NCI-H2107 treated with DMSO at 0.1 percent for 48 hours (cell line): ENCODE data around the gene ATMIN.
A peak's percentile ranks its signal among the peaks of the same experiment; 100 is the strongest.

ENCODE experiments used
- DNase-seq: peaks from one replicate; lab custom pipeline; 2025; ENCODE audit not compliant: unreplicated experiment; lab: John Stamatoyannopoulos, UW

ATMIN gene

DNA sequence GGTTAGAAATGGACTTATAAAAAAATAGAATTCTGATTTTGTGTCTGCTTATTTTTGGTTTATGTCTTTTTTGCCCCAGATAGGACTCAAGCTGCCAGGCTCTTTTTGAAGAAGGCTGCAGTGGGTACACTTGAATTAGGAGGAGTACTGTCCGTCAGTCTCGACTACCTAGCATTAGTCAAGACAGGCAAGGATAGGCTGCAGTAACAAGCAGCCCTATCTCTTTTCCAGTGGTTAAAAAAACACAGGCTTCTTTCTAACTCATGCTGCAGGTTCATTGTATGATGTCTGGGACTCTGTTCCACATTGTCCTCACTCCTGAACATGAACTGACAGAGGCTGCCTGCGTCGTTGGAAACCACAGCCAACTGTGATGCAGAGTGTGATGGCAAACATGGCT is 33.4 kb downstream of the ATMIN start:
- no peak for DNase-seq

- DNase-seq = no peak
Observed at GRCh38 chr16:81070979-81071378, 35.3 kb downstream of the ATMIN start.

DNA sequence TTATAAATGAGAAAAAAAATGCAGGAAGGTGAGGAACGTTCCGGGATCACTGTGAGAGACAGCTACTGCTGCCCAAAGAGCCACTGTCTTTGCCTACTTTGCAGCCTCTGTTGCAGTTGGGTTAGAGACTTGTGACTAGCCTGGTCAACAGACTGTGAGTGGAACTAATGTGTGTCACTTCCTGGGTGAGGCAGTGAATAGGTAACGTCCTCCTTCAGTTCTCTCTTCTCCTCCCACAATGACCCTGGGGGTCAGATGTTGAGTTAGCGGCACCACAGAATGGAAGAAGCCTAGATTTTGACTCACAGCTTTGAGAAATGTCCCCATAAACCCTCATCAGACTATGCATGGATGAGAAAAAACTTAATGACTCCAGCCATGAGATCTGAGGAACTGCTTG is 36.2 kb downstream of the ATMIN start:
- DNase-seq = no peak

- DNase-seq = no peak
Observed at GRCh38 chr16:81073560-81074330, 38.1 kb downstream of the ATMIN start.

DNA sequence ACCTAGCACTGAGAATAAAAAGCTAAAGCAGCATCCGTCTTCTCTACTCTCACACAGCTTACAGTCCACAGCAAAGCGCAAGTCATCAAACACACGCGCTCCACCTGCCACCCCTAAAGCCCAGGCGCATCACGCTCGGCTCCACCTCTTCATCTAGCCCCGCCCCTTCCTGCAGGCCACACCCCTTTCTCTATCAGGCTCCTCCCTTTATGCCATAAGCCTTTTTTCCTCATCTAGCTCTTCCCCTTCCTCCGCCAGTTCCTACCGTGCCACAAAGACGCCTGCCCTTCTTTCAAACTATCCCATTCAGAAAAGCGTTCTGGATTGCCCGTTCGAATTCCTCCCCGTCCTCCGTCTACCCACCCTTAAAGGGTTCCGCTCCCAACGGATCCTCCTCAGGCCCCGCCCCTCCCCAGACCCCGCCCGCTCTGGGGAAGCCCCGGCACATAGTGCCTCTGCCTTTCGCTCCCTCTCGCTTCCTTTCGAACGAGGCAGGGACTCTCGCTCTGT is 41.0 kb downstream of the ATMIN start:
- peak; percentile 91 for DNase-seq

GRCh38 chr16:81077076-81077940 is 41.7 kb downstream of the ATMIN start, which contains the start of gene C16orf46:
TSS of gene C16orf46 (minus strand) at chr16:81077238. CDS start at chr16:81063955, 13,283 bp downstream.
- peak; percentile 81 for DNase-seq

GRCh38 chr16:81080233-81080632 is 44.6 kb downstream of the ATMIN start:
- DNase-seq = no peak

- DNase-seq = no peak
Observed at GRCh38 chr16:81081014-81081413, 45.4 kb downstream of the ATMIN start.

GRCh38 chr16:81088836-81089235 is 53.2 kb downstream of the ATMIN start:
- no peak for DNase-seq

DNA sequence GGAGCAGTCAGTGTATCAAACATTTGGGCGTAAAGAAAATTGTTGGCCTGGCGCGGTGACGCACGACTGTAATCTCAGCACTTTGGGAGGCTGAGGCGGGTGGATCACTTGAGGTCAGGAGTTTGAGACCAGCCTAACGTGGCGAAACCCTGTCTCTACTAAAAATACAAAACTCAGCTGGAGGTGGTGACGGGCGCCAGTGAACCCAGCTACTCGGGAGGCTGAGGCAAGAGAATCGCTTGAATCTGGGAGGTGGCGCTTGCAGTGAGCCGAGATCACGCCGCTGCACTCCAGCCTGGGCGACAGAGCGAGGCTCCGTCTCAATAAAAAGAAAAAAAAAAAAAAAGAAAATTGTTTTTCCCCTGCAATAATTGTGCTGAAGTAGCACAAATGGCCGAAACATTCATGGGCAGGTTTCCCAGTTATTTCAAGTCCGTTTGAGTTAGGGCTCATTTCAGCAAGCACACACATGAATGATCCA is 59.2 kb downstream of the ATMIN start:
- DNase-seq = no peak

- no peak for DNase-seq
Observed at GRCh38 chr16:81095653-81095952, 60.0 kb downstream of the ATMIN start.

DNA sequence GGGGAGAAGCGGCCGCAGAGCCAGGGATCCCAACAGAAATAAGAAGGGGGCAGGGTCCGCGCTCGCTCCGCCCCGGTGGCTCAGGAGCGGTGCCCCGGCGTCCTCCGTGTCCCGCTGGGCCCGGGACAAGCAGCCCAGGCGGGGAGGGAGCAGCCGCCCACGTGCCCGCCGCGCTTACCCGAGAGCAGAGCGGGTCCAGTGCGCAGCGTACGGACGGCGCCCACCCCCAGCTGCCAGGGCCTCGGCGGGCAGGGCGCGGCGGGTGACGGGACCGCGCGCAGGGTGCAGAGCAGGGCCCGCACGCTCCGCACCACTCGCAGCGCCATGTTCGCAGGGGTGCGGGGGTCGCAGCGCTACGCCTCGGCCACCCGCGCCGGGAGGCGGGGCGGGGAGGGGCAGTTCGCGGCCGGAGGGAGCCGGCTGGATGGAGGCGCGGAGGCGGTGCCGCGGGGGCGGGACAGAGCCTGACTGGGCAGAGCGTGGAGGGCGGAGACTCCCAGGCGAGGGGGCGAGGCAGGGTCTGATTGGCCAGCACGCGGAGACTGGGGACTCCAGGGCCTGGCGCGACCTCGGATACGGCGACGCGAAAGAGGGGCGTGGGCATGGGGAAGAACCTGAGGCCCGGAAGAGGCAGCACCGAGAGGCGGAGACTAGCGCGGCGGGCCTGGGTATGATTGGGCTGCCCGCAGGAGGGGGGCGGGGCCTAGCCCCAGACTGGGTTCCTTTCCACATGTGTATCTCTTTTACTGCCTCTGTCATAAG is 60.5 kb downstream of the ATMIN start, which contains the start of gene GCSH:
Gene GCSH, minus strand, starts transcription at position 443 of the 762 bp plus-strand sequence. Its CDS starts 117 bp downstream, at position 326.
- DNase-seq = peak; percentile 93

DNA sequence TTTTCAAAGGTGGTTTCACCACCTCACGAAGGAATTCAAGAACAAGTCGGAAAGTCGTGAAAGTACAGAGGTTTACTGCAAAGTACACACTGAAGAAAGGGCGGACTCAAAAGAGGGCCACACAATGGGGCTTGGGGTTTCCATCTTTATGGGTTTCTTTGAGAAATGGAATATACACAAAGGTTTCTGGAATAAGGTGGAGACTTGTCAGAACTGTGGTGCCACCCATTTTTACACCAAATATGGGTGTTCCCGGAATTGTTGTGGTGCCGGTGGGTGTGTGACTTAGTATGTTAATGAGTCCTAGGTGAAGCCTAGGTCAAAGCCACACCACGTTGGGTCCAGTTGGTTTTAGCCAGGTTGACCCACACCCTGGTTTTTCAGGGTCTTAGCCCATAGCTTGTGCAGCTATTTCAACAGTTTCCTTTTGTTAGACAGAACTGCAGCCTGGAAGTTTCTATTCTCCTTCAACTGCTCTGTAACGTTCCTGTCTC is 61.1 kb downstream of the ATMIN start:
- DNase-seq = no peak
